Daoy (cell line): ENCODE results near the gene ISLR. TPM values are rescaled to one million over a fixed set of nuclear protein-coding genes. Genes with fewer than 3 reads are reported as not detected.

Source experiments
- DNase-seq: peaks from one replicate; pipeline ENCODE4 v3.0.0-alpha.2; 2015; ENCODE audit warnings: low read depth
- total RNA-seq: library from RNA; depleted of rRNA; stranded (reverse); fragments of >200 nt; shearing (Covaris generic); gene quantifications from 2 replicates; pipeline ENCODE4 v1.2.3, GENCODE V29; 2014; rRNA removed

Gene ISLR
- 0.06 and 0.29 TPM in 2 replicates for total RNA-seq

GRCh38 chr15:74173380-74174218 lies at the start of gene ISLR:
TSS of gene ISLR (plus strand) at chr15:74173710. CDS start at chr15:74174859, 1,149 bp downstream.
- DNase-seq = peak; percentile 20

GRCh38 chr15:74124196-74124595 lies 49.3 kb upstream of the ISLR start:
- no peak for DNase-seq

GRCh38 chr15:74124759-74125158 lies 48.8 kb upstream of the ISLR start:
- DNase-seq = no peak

DNA sequence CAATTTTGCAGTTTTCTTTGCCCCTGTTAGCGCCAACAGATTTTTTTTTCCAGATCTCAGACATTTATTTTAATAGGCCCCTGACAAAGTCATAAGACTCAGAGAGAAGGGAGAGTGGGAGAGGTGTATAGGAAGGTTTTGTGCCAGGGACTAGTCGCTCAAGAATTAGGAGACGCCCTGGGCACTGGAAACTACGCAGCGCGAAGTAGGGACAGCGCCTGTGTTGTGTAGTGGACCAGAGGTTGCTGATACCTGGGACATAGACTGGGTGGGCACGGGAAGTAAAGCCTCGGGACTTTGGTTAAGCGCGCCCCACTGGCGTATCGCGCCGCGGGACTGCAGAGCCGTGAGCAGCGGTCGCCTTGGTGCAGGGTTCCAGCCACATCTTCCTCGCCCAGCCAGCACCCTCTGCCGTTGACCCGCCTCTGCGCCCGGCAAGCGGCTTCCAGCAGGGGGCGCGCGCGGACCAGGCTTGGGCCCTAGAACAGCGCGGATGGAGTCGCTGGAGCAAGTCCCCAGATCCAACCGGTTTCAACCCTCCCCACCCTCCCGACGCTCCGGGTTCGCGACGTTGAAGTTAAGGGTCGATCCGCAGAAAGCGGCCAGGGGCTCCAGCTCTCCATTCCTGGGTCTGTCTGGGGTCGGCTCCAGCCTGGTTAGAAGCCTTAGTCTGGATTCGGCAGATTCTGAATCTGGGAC lies 46.1 kb upstream of the ISLR start:
- peak; percentile 93 for DNase-seq

DNA sequence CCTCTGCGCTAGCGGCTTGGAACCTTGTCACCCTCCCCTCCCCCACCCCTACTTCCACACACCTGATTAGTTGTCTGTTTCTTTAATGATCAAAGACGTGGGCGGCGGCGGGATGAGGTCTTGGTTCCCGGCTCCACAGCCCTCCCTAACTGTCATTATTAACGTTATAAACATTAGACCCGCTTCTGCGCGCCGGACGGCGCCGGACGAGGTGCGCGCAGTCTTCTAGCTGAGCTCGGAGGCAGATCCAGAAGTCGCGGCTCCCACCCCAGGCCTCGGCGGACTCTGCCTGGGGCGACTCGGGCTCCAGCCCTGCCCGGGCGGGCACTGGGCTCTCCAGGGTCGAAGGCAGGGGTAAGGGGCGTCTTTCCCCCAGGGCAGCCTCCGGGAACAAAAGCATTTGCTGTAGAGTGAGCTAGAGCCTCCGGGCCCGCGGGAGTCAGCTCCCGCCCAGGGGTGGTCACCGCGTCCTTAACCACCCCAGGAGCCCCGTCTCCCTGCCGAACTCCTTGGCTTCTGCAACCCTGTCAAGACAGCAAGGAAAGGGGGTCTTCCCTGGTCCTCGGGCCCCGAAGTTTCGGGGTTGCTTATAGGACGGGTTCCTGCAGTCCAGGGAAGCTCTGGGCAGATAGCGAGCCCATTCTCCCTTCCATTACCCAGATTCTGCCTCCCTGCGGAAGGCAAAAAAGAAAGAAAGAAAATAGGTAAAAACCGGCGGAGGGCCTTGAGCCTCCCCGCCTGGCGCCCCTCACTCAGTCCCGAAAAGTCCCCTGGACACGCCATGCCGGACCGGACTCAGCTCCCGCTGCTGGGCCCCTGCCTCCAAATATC lies 45.3 kb upstream of the ISLR start:
- DNase-seq = no peak

- DNase-seq = no peak
Measured at GRCh38 chr15:74128785-74129585, 44.5 kb upstream of the ISLR start.

GRCh38 chr15:74129586-74130154 lies 43.8 kb upstream of the ISLR start:
- peak; percentile 33 for DNase-seq

GRCh38 chr15:74130155-74130848 lies 43.2 kb upstream of the ISLR start, which contains the start of gene ISLR2:
TSS of gene ISLR2 (plus strand) at chr15:74130586. CDS start at chr15:74132755, 2,169 bp downstream.
- no peak for DNase-seq

DNA sequence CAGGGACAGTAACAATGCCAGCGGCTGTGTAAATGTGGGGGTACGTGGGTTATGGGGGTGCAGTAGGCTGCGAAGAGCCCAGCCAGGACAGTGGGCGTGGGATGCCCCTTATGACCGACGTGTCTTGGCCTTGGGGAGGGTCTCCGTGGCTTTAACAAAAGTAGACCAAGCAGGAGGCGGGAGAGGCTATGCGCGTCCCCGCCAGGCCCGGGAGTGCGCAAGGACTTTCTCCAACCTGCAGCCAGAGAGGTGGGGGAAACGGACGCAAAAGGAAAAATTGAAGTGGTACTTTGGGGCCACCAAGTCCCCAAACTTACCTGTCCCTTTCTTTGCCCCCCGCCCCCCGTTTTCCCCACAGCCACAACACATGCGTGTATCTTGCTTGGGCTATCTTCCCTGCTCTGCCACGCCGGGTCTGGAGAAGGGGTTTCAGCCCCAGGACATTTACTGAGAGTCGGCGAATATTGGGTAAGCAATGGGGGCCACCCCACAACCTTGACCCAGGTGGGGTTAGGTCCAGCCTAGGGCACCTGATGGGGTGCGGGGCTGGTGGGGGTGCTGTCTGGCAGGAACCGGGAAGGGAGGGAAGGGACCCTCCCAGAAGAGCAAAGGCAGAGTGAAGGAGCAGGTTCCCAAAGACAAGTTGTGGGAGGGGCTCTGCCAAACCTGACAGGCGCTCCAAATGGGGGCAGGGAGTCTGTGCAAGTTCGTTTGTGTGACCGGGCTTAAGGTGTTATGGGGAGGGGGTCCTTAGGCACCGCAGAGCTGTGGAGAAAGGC lies 42.5 kb upstream of the ISLR start:
- DNase-seq = no peak

DNA sequence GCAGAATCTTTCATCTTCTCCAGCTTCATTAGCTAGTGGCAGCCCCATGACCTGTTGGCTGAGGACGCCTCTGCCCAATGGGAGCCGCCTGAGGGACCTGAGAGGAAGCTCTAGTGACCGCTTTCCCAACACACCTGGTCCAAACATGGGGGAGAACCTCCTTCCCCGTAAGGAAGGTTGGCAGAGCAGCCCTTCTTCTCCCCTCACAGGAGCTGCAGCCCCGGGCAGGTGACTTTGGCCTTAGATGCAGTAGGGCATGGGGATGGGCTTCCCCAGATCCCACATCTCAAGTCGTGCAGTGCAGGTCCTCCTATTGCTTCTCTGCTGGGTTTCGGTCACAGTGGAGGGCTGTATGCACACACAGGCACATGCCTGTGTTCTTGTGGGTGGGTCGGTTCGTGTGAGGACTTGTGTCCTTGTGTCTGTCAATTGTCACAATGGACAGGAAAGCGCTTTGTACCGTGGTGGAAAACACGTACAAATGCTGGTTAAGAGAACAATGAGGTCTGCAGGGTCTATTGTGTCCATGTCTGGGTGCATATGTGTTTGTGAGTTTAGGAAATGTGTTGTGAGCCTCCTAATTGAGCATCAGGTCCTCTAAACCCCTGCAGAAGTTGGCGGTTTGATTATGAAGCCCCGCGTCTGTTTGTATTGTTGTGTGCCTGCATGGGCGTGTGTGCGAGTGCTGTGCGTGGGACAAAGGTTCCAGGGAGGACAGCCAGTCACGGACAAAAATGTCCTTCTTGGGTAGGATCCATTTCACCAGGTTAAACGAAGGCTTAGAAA lies 41.7 kb upstream of the ISLR start:
- DNase-seq = no peak

DNA sequence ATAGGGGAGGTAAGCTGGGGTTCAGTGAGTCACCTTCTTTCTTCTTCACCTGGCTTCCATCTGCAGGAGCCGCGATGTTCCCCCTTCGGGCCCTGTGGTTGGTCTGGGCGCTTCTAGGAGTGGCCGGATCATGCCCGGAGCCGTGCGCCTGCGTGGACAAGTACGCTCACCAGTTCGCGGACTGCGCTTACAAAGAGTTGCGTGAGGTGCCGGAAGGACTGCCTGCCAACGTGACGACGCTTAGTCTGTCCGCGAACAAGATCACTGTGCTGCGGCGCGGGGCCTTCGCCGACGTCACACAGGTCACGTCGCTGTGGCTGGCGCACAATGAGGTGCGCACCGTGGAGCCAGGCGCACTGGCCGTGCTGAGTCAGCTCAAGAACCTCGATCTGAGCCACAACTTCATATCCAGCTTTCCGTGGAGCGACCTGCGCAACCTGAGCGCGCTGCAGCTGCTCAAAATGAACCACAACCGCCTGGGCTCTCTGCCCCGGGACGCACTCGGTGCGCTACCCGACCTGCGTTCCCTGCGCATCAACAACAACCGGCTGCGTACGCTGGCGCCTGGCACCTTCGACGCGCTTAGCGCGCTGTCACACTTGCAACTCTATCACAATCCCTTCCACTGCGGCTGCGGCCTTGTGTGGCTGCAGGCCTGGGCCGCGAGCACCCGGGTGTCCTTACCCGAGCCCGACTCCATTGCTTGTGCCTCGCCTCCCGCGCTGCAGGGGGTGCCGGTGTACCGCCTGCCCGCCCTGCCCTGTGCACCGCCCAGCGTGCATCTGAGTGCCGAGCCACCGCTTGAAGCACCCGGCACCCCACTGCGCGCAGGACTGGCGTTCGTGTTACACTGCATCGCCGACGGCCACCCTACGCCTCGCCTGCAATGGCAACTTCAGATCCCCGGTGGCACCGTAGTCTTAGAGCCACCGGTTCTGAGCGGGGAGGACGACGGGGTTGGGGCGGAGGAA lies 40.5 kb upstream of the ISLR start:
- DNase-seq = no peak

DNA sequence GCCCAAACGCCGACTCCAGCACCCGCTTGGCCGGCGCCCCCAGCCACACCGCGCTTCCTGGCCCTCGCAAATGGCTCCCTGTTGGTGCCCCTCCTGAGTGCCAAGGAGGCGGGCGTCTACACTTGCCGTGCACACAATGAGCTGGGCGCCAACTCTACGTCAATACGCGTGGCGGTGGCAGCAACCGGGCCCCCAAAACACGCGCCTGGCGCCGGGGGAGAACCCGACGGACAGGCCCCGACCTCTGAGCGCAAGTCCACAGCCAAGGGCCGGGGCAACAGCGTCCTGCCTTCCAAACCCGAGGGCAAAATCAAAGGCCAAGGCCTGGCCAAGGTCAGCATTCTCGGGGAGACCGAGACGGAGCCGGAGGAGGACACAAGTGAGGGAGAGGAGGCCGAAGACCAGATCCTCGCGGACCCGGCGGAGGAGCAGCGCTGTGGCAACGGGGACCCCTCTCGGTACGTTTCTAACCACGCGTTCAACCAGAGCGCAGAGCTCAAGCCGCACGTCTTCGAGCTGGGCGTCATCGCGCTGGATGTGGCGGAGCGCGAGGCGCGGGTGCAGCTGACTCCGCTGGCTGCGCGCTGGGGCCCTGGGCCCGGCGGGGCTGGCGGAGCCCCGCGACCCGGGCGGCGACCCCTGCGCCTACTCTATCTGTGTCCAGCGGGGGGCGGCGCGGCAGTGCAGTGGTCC lies 39.7 kb upstream of the ISLR start:
- DNase-seq = no peak

DNA sequence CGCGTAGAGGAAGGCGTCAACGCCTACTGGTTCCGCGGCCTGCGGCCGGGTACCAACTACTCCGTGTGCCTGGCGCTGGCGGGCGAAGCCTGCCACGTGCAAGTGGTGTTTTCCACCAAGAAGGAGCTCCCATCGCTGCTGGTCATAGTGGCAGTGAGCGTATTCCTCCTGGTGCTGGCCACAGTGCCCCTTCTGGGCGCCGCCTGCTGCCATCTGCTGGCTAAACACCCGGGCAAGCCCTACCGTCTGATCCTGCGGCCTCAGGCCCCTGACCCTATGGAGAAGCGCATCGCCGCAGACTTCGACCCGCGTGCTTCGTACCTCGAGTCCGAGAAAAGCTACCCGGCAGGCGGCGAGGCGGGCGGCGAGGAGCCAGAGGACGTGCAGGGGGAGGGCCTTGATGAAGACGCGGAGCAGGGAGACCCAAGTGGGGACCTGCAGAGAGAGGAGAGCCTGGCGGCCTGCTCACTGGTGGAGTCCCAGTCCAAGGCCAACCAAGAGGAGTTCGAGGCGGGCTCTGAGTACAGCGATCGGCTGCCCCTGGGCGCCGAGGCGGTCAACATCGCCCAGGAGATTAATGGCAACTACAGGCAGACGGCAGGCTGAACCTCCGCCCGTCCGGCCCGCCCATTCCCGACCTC lies 39.0 kb upstream of the ISLR start:
- no peak for DNase-seq

DNA sequence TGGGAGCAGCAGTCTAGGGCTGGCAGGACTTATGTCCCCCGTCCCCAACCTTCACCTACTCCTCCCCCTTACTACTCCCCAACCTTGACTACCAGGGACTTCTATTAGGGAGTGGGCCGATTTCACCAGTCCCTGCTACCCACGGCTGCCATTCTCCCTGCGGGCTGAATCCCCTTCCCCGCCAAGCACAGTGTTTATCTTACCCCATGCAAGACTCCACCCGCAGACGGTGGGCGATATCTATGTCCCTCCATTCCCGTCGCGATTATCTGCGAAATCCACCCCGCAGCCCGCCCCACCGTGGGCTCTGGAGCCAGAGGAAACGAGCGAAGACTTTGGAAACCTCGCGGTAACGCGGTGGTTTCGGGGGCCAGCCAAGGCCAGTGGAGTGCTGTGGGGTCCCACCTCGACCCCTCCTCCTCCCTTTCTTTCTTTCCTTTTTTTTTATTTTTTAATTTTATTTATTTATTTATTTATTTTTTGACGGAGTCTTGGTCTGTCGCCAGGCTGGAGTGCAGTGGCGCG lies 38.4 kb upstream of the ISLR start:
- DNase-seq = no peak

DNA sequence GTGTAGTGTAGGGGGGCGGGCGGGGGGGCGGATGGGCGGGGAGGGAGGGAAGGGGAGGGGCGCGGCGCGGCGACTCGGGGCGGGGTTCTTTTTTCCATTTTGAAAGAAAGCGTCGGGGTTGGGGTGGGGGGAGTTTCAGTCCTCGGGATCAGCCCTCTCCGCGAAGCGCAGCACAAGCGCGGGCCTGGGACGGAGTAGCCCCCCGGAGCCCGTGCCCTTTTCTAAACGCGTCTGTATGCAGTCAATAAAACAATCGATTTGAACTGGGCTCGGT lies 37.0 kb upstream of the ISLR start:
- no peak for DNase-seq

GRCh38 chr15:74136814-74137536 lies 36.5 kb upstream of the ISLR start:
- DNase-seq = peak; percentile 32
